Common myeloid progenitor, CD34-positive (primary cell): ENCODE measurements around the gene SLC24A3.
A peak's percentile ranks its signal among the peaks of the same experiment; 100 is the strongest.

Source experiments
- CTCF ChIA-PET: fragments of 350-600 bp; sonication (Branson Sonifier 250); formaldehyde crosslinking; loops from one replicate; lab custom pipeline; 2021; ENCODE audit warnings: antibody characterized with exemption; lab: Charles Lee
- POLR2A ChIA-PET: fragments of 350-600 bp; sonication (Branson Sonifier 250); formaldehyde crosslinking; loops from one replicate; lab custom pipeline; 2021; ENCODE audit warnings: antibody characterized with exemption; lab: Charles Lee
- DNase-seq, 3 donors: peaks; one replicate each; pipeline versions ENCODE4 v3.0.0 to v3.0.0-alpha.2; 2013
- H3K27ac ChIP-seq, 2 experiments: 1 replicate in 1 of 2; 2 replicates in 1 of 2; pipeline ENCODE4 v1.7.0; 2013; ENCODE audit warnings: inconsistent platforms in 2 of 2, low read length in 2 of 2, mild to moderate bottlenecking in 2 of 2, low read depth in 1 of 2, moderate library complexity in 1 of 2; ENCODE audit not compliant: severe bottlenecking in 2 of 2, insufficient read depth in 1 of 2, poor library complexity in 1 of 2
- H3K27me3 ChIP-seq, 5 experiments: replicated peaks in 2 of 5; 1 replicate in 3 of 5; 2 replicates in 2 of 5; pipeline versions ENCODE4 v1.6.1 to v1.7.0; 2013; ENCODE audit warnings: low read length in 4 of 5, mild to moderate bottlenecking in 2 of 5, moderate library complexity in 2 of 5, inconsistent platforms in 1 of 5; ENCODE audit not compliant: insufficient read depth in 5 of 5, control insufficient read depth in 4 of 5
- H3K36me3 ChIP-seq, 4 experiments: 1 replicate in 2 of 4; 2 replicates in 2 of 4; pipeline versions ENCODE4 v1.6.1 to v1.7.0; 2013; ENCODE audit warnings: low read length in 3 of 4, control low read depth in 1 of 4, mild to moderate bottlenecking in 1 of 4; ENCODE audit not compliant: control insufficient read depth in 4 of 4, insufficient read depth in 4 of 4
- H3K4me1 ChIP-seq, 4 experiments: 1 replicate in 3 of 4; 2 replicates in 1 of 4; pipeline versions ENCODE4 v1.6.1 to v1.7.1; 2013; ENCODE audit warnings: low read length in 3 of 4, mild to moderate bottlenecking in 3 of 4, control low read depth in 1 of 4, inconsistent platforms in 1 of 4, moderate library complexity in 1 of 4; ENCODE audit not compliant: control insufficient read depth in 4 of 4, insufficient read depth in 4 of 4; ENCODE audit errors: control extremely low read depth in 1 of 4
- H3K4me3 ChIP-seq, 7 experiments: 1 replicate in 4 of 7; 2 replicates in 3 of 7; pipeline versions ENCODE4 v1.5.1 to v1.7.0; 2013; ENCODE audit warnings: mild to moderate bottlenecking in 7 of 7, low read length in 6 of 7, moderate library complexity in 6 of 7, inconsistent platforms in 2 of 7, low read depth in 2 of 7, control low read depth in 1 of 7; ENCODE audit not compliant: insufficient read depth in 4 of 7, control insufficient read depth in 1 of 7; ENCODE audit errors: extremely low read depth in 1 of 7
- H3K9me3 ChIP-seq, 5 experiments: 1 replicate in 4 of 5; 2 replicates in 1 of 5; pipeline versions ENCODE4 v1.6.1 to v1.7.1; 2013; ENCODE audit warnings: low read length in 4 of 5, mild to moderate bottlenecking in 2 of 5, inconsistent platforms in 1 of 5, low read depth in 1 of 5, moderate library complexity in 1 of 5; ENCODE audit not compliant: control insufficient read depth in 4 of 5, insufficient read depth in 2 of 5; ENCODE audit errors: control extremely low read depth in 1 of 5
- WGBS: methylation state at CpG from one replicate; pipeline ENCODE4 v1.1.5; 2013; ENCODE audit not compliant: insufficient coverage; 5-methylcytosine and 5-hydroxymethylcytosine counted together

Gene SLC24A3

DNA sequence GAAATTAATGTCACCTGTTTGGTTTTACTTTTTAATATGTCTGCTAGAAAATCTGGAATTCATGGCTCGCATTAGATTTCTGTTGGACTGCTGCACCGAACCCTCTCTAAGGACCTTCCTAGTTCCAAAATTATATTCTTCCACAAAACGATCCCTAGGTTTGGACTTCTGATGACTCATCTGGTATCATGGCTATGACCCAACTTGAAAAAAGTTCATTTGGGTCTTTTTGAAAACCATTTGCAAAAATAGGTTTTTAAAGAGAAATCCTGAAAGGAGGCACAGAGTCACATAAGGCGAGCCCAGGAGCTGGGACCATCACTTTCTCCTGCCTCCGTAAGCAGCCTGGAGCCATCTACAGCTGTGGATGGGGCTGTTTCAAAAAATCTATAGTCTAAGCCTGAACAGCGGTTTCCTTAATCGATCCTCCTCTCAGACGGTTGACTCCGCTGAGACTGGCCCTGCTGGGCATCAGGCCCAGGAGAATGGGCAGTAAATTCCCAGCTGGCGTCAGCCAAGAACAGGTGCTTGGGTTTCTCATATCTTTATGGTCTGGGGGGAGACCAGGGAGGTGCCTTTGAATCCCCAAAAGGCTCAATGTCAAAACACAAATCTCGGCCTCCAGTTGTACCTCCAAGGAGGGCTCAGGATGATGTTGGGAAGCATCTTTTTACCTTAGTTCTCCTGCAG is 44.6 kb downstream of the SLC24A3 start:
- no peak for DNase-seq
- 93% methylated on average over 11 of the region's 11 CpGs for WGBS
- peaks cover 1 to 9% (median 5%) of the 10 kb centered on the region in 4 experiments for H3K4me1 ChIP-seq
- ChIA-PET CTCF (no interaction called here), POLR2A (no interaction called here)
- no peak overlapping the region for H3K4me3 ChIP-seq
- no peaks in the 10 kb centered on the region for H3K9me3 ChIP-seq
- no peaks in the 10 kb centered on the region for H3K36me3 ChIP-seq
- no peak overlapping the region for H3K27ac ChIP-seq
- no peaks in the 10 kb centered on the region for H3K27me3 ChIP-seq

DNA sequence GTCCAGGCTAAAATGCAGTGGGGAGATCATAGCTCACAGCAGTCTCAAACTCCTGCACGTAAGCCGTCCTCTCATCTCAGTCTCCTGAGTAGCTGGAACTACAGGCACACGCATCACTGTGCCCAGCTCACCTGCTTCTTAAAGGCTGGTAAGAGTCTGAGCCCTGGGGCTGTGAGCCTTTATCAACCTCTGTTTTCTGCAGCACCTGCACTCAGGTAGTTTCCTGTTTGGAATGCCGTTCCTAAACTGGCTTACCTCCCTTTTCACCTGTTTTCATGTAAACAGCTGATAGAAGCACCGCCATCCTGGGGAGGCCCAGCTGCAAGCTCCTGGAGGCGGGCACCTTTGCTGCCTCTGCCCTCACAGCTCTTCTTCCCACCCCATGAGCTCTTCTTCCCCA is 45.4 kb downstream of the SLC24A3 start:
- POLR2A ChIA-PET = no interaction called here
- Histone ChIP-seq H3K27ac (no peak overlapping the region), H3K9me3 (no peaks in the 10 kb centered on the region), H3K27me3 (no peaks in the 10 kb centered on the region), H3K4me1 (peaks cover 0 to 11% (median 6%) of the 10 kb centered on the region in 4 experiments), H3K4me3 (no peak overlapping the region), H3K36me3 (no peaks in the 10 kb centered on the region)
- CTCF ChIA-PET = no interaction called here
- no peak for DNase-seq
- 98% methylated on average over 4 of the region's 6 CpGs for WGBS

DNA sequence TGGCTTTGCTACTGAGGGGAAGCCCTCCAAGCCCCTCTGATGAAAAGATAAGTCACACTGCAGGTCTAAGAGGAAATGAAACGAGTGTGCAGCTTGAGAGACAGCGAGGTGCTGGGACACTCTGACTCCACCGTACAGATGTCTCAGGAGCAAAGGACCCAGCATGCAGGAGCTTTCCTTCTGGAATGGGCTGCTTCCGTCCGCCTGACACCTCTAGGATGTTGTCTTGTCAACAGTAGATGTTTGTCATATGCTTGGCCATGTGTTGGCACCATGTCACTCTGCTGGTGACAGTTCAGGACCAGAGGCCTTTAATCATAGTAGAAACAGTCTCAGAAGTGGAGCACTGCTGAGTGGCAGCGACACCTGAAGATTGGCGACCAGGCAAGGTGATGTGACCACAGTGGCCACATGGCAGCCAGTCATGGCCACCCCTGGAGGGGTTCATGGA is 46.7 kb downstream of the SLC24A3 start:
- H3K9me3 ChIP-seq = no peaks in the 10 kb centered on the region
- H3K27me3 ChIP-seq = no peaks in the 10 kb centered on the region
- ChIA-PET POLR2A (interaction anchor here (0.6 kb wide), 1 partner anchor 9 kb away, joined by 3 read pairs; no protein-coding TSS in a partner anchor), CTCF (no interaction called here)
- no peaks in the 10 kb centered on the region for H3K36me3 ChIP-seq
- 65% methylated on average over 6 of the region's 7 CpGs for WGBS
- DNase-seq = peak in 2 of 3 donors; percentile 19 to 50
- no peak overlapping the region for H3K27ac ChIP-seq
- H3K4me3 ChIP-seq = no peak overlapping the region
- peaks cover 0 to 18% (median 12%) of the 10 kb centered on the region in 4 experiments for H3K4me1 ChIP-seq

DNA sequence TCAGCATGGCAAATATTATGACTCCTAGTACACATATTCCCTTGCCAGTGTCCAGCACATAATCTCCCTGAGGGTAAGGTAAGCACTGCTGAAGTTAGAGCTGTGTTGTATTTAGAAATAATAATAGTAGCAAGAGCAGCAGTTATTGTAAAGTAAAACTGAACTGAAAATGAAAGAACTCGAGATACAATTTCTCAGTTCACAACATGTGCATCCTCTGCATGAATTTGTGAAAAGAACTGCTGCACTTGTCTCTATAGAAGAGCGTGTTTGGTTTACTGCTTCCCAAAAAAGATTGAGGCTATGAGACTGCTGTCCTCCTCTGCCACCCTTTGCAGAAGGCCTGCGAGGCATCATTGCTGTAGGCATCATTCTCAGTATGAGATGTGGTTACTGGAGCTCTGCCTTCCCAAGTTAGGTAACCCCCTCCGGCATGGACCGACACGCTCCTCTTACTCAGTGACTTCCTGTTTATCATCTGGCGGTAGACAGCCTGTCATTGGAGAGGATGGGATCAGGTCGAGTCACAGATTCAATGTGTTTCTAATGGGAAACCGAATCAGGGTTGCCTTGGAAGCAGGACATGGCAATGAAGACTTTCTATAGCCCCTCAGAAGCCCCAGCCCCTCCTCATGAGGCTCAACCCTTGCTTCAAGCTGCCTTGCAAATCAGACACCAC is 48.1 kb downstream of the SLC24A3 start:
- DNase-seq = peak in 2 of 3 donors; percentile 39 to 60
- ChIA-PET POLR2A (no interaction called here), CTCF (interaction anchor here (1.2 kb wide), 1 partner anchor 11 kb away, joined by 3 read pairs; no protein-coding TSS in a partner anchor)
- Histone ChIP-seq H3K27me3 (no peaks in the 10 kb centered on the region), H3K4me3 (no peak overlapping the region), H3K27ac (no peak overlapping the region), H3K9me3 (no peaks in the 10 kb centered on the region), H3K4me1 (peaks cover 0 to 18% (median 12%) of the 10 kb centered on the region in 4 experiments), H3K36me3 (no peaks in the 10 kb centered on the region)
- 72% methylated on average over 8 of the region's 9 CpGs for WGBS

DNA sequence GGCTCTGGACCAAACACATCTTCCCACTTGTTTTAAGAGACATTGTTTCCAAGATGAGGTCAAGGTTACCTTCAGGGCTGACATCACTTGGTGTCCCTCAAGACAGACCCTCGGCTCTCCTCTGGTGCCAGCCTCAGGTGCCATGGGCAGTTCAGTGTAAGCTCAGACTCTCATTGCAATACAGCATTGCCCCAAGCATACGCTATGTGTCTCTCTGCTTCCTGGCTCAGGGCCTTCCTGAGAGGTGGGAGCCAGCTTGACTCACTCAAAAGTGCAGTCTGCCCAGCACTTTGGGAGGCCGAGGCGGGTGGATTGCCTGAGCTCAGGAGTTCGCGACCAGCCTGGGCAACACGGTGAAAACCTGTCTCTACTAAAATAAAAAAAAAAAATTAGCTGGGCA is 51.7 kb downstream of the SLC24A3 start:
- ChIA-PET POLR2A (no interaction called here), CTCF (no interaction called here)
- Histone ChIP-seq H3K9me3 (no peaks in the 10 kb centered on the region), H3K27me3 (no peaks in the 10 kb centered on the region), H3K4me3 (no peak overlapping the region), H3K36me3 (no peaks in the 10 kb centered on the region), H3K27ac (no peak overlapping the region), H3K4me1 (peaks cover 0 to 14% (median 8%) of the 10 kb centered on the region in 4 experiments)
- WGBS = 100% methylated on average over 4 of the region's 7 CpGs
- DNase-seq = no peak

DNA sequence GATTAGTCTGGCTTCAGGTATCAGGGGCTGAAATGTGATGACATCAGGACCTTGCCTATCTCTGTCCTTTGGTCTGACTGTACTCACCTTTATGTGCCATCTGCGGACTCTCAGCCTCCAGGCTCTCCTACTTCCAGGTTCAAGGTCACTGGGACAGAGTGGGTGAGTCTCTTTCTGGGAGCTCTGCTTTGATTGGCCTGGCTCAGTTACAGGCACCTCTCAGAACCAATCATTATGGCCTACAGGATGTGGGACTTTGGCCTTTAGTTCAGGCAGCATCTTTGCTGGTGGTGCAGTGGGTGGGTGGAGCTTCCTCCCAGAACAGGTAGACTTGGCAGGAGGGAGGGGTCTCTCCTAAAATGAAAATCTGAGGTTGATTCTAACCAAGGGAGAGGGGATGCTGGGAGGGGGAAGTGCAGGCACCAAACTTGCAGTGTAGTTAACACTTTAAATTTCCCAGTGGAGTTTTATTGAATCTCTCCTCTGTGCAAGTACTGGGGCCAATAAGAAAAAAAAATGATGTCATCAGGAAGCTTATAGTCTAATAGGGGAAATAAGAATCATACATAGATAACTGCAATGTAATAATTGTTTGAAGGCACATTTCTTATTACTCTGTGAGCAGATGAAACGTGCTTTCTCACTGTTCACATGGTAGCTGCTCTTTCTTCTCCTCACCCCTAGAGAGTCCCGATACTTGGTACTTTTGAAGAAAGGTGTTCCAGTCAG is 53.4 kb downstream of the SLC24A3 start:
- no peak overlapping the region for H3K27ac ChIP-seq
- no peak overlapping the region for H3K4me3 ChIP-seq
- H3K4me1 ChIP-seq = peaks cover 0 to 10% (median 7%) of the 10 kb centered on the region in 4 experiments
- ChIA-PET CTCF (no interaction called here), POLR2A (no interaction called here)
- WGBS = 90% methylated on average over 2 of the region's 3 CpGs
- no peaks in the 10 kb centered on the region for H3K36me3 ChIP-seq
- no peaks in the 10 kb centered on the region for H3K9me3 ChIP-seq
- no peaks in the 10 kb centered on the region for H3K27me3 ChIP-seq
- DNase-seq = peak in 2 of 3 donors; percentile 28 to 38
